DMS53 (cell line): ENCODE data around the gene MLH1.
"Not testable (repeated sequence)": the region's sequence is repeated elsewhere in the genome, so short reads cannot be mapped to it uniquely, and the experiment has no call there.

Experiments
- DNase-seq: peaks from one replicate; lab custom pipeline; 2025; lab: John Stamatoyannopoulos, UW

The MLH1 gene

GRCh38 chr3:37039161-37039846, 46.0 kb downstream of the MLH1 start:
- no peak for DNase-seq

- DNase-seq, result no peak
Observed at GRCh38 chr3:37040231-37040630, 46.9 kb downstream of the MLH1 start.

- no peak for DNase-seq
Observed at GRCh38 chr3:37041546-37042195, 48.4 kb downstream of the MLH1 start.

- DNase-seq, result not testable (repeated sequence)
Observed at GRCh38 chr3:37042712-37043111, 49.4 kb downstream of the MLH1 start.

- peak; percentile 3 for DNase-seq
Observed at GRCh38 chr3:37050282-37050681, 57.0 kb downstream of the MLH1 start.

GRCh38 chr3:37052860-37053259, 59.5 kb downstream of the MLH1 start:
- DNase-seq, result no peak

GRCh38 chr3:37053337-37053736, 60.0 kb downstream of the MLH1 start:
- no peak for DNase-seq

GRCh38 chr3:37053753-37054152, 60.4 kb downstream of the MLH1 start:
- no peak for DNase-seq

GRCh38 chr3:37054370-37054769, 61.1 kb downstream of the MLH1 start:
- no peak for DNase-seq

GRCh38 chr3:37055077-37055476, 61.8 kb downstream of the MLH1 start:
- not testable (repeated sequence) for DNase-seq

GRCh38 chr3:37056826-37057225, 63.5 kb downstream of the MLH1 start:
- no peak for DNase-seq

GRCh38 chr3:37058117-37058516, 64.8 kb downstream of the MLH1 start:
- DNase-seq, result no peak

- no peak for DNase-seq
Observed at GRCh38 chr3:37064747-37065146, 71.4 kb downstream of the MLH1 start.

GRCh38 chr3:37067577-37067976, 74.3 kb downstream of the MLH1 start:
- DNase-seq, result no peak

- no peak for DNase-seq
Observed at GRCh38 chr3:37068031-37068430, 74.7 kb downstream of the MLH1 start.

GRCh38 chr3:37071921-37072320, 78.6 kb downstream of the MLH1 start:
- no peak for DNase-seq

GRCh38 chr3:37072892-37073291, 79.6 kb downstream of the MLH1 start:
- no peak for DNase-seq

- DNase-seq, result no peak
Observed at GRCh38 chr3:37074178-37074577, 80.9 kb downstream of the MLH1 start.

- DNase-seq, result no peak
Observed at GRCh38 chr3:37075955-37076354, 82.6 kb downstream of the MLH1 start.

GRCh38 chr3:37082317-37082716, 89.0 kb downstream of the MLH1 start:
- DNase-seq, result no peak

- no peak for DNase-seq
Observed at GRCh38 chr3:37086918-37087317, 93.6 kb downstream of the MLH1 start.

- no peak for DNase-seq
Observed at GRCh38 chr3:37087870-37088269, 94.6 kb downstream of the MLH1 start.

GRCh38 chr3:37092484-37092883, 99.2 kb downstream of the MLH1 start:
- DNase-seq, result no peak

- DNase-seq, result no peak
Observed at GRCh38 chr3:37093481-37093880, 100.2 kb downstream of the MLH1 start.
